ENCODE measurements around the gene ANP32B. TPM values are rescaled to one million over a fixed set of nuclear protein-coding genes. Genes with fewer than 3 reads are reported as not detected.

The ANP32B gene
- total and polyA plus RNA-seq, 2 experiments from 2014 or later, result 15.4 to 64.3 TPM

DNA sequence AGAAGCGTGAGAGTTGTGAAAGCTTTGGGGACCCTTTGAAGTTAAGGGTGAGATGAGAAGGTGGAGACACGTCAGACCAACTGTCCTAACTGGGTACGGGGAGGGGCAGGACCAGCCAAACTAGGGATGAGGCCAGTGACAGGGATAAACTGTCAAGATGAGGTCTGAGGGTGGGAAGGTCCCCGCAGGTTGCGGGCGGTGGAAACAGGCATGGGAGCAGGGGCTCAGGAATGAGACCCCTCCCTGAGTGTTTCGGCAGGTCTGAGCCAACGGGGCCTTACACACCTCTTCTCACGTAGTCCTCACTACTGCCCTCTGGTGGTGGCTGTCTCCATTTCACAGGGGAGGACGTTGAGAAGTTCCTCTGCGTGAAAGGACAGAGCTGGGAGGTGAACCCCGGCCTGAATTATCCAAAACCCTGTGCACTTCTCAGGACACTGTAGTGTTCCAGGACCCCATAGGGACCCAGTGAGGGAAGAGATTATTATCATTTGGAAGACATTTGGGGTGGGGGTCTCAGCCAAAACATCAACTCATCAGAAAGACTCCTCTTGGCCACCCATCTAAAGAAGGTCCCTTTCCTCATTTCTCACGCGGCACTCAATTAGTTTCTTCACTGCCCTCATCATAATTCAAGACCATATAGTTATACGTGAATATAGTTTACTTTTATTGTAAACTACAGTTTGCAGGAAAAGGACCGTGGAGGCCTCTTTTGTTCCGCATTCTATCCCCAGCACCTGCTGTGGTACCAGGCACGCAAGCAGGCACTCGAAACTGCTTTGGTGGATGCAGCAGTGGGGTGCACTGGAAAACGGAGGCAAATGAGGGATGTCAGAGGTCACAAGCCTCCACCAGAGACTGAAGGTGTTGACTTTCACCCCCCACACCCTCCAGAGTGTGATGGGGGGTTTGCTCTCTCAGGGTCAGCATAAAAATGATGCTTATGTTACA lies 51.7 kb downstream of the ANP32B start:
- Histone ChIP-seq H3K79me2 (no peaks in the 10 kb centered on the region), H3K4me3 (no peak overlapping the region), H3K9me3 (ENCODE audit: low read depth) (no peaks in the 10 kb centered on the region), H3K27me3 (no peaks in the 10 kb centered on the region), H3K9me2 (replicated peaks; ENCODE audit: insufficient read depth) (no peaks in the 10 kb centered on the region), H3K27ac (no peak overlapping the region), H2AFZ (no peak overlapping the region), H3K36me3 (replicated peaks; ENCODE audit: insufficient read depth, low read depth) (no peaks in the 10 kb centered on the region), H3K4me2 (peak overlapping the region; percentile 59), H4K20me1 (ENCODE audit: insufficient read depth, poor library complexity, severe bottlenecking) (no peaks in the 10 kb centered on the region), H3K4me1 (ENCODE audit: insufficient read depth) (no peaks in the 10 kb centered on the region)
- TF ChIP-seq EZH2phosphoT487 (IDR thresholded peaks at IDR 0.05; ENCODE audit: low read depth, severe bottlenecking, unreplicated experiment), result no peak
- TF ChIP-seq, protein P1, sequence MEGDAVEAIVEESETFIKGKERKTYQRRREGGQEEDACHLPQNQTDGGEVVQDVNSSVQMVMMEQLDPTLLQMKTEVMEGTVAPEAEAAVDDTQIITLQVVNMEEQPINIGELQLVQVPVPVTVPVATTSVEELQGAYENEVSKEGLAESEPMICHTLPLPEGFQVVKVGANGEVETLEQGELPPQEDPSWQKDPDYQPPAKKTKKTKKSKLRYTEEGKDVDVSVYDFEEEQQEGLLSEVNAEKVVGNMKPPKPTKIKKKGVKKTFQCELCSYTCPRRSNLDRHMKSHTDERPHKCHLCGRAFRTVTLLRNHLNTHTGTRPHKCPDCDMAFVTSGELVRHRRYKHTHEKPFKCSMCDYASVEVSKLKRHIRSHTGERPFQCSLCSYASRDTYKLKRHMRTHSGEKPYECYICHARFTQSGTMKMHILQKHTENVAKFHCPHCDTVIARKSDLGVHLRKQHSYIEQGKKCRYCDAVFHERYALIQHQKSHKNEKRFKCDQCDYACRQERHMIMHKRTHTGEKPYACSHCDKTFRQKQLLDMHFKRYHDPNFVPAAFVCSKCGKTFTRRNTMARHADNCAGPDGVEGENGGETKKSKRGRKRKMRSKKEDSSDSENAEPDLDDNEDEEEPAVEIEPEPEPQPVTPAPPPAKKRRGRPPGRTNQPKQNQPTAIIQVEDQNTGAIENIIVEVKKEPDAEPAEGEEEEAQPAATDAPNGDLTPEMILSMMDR (IDR thresholded peaks at IDR 0.05; ENCODE audit: poor library complexity), result peak; percentile 73
- DNase-seq (ENCODE audit: low spot score), result peak; percentile 90
- 47% methylated on average over 20 of the region's 20 CpGs for WGBS (ENCODE audit: low lambda C conversion rate, missing lambda C conversion rate)

DNA sequence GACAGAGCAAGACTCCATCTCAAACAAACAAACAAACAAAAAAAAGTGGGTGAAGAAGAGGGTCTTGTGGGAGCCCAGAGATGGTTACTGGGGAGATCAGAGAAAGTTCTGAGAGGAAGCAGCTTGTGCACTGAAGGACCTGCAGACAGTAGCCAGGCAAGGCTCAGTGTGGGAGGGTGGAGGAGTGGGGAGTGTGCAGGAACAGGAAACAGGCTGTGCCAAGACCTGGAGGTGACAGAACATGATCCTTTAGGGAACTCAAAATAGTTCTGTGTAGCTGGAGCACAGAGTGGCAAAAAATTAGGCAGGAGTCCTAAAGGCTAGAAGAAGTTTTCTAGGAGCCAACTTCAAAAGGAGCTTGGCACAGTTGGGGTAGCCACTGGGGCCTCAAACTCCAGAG lies 54.2 kb downstream of the ANP32B start:
- Histone ChIP-seq H4K20me1 (ENCODE audit: insufficient read depth, poor library complexity, severe bottlenecking) (no peaks in the 10 kb centered on the region), H3K9me2 (replicated peaks; ENCODE audit: insufficient read depth) (no peaks in the 10 kb centered on the region), H3K4me3 (no peak overlapping the region), H3K9me3 (ENCODE audit: low read depth) (no peaks in the 10 kb centered on the region), H3K4me1 (ENCODE audit: insufficient read depth) (no peaks in the 10 kb centered on the region), H2AFZ (no peak overlapping the region), H3K4me2 (no peak overlapping the region), H3K27ac (no peak overlapping the region), H3K27me3 (no peaks in the 10 kb centered on the region), H3K79me2 (no peaks in the 10 kb centered on the region), H3K36me3 (replicated peaks; ENCODE audit: insufficient read depth, low read depth) (no peaks in the 10 kb centered on the region)
- DNase-seq (ENCODE audit: low spot score), result no peak
- TF ChIP-seq EZH2phosphoT487 (IDR thresholded peaks at IDR 0.05; ENCODE audit: low read depth, severe bottlenecking, unreplicated experiment), result no peak
- TF ChIP-seq, protein P1 (IDR thresholded peaks at IDR 0.05; ENCODE audit: poor library complexity), result no peak
- no peak for TF ChIP-seq EZH2 (IDR thresholded peaks at IDR 0.05; ENCODE audit: borderline replicate concordance)

DNA sequence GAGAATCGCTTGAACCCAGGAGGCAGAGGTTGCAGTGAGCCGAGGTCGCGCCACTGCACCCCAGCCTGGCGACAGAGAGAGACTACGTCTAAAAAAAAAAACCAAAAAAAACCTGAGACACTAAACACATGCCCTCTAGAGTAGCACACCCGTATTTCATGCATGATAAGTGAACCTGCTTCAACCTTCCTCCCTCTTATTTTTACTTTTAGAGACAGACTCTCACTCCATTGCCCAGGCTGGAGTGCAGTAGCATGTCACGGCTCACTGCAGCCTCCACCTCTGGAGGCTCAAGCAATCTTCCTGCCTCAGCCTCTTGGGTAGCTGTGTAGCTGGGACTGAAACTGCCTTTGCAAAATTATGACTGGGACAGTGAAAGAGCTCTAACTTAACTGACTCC lies 55.8 kb downstream of the ANP32B start:
- no peak overlapping the region for H3K4me3 ChIP-seq
- WGBS (ENCODE audit: low lambda C conversion rate, missing lambda C conversion rate), result 81% methylated on average over 8 of the region's 8 CpGs
- no peaks in the 10 kb centered on the region for H4K20me1 ChIP-seq (ENCODE audit: insufficient read depth, poor library complexity, severe bottlenecking)
- H3K27ac ChIP-seq, result no peak overlapping the region
- H3K9me2 ChIP-seq (replicated peaks; ENCODE audit: insufficient read depth), result no peaks in the 10 kb centered on the region
- TF ChIP-seq EZH2phosphoT487 (IDR thresholded peaks at IDR 0.05; ENCODE audit: low read depth, severe bottlenecking, unreplicated experiment) (no peak), EZH2 (IDR thresholded peaks at IDR 0.05; ENCODE audit: borderline replicate concordance) (no peak)
- TF ChIP-seq, protein P1 (IDR thresholded peaks at IDR 0.05; ENCODE audit: poor library complexity), result no peak
- no peaks in the 10 kb centered on the region for H3K79me2 ChIP-seq
- no peaks in the 10 kb centered on the region for H3K27me3 ChIP-seq
- no peak overlapping the region for H2AFZ ChIP-seq
- H3K4me2 ChIP-seq, result no peak overlapping the region
- H3K9me3 ChIP-seq (ENCODE audit: low read depth), result no peaks in the 10 kb centered on the region
- no peaks in the 10 kb centered on the region for H3K36me3 ChIP-seq (replicated peaks; ENCODE audit: insufficient read depth, low read depth)
- no peaks in the 10 kb centered on the region for H3K4me1 ChIP-seq (ENCODE audit: insufficient read depth)
- no peak for DNase-seq (ENCODE audit: low spot score)

Measured in hepatocyte (in vitro differentiated cells).